IPS DF 4.7 (cell line): ENCODE data around the gene TXNRD2.
"Not testable (repeated sequence)": the region's sequence is repeated elsewhere in the genome, so short reads cannot be mapped to it uniquely, and the experiment has no call there.

ENCODE experiments used
- DNase-seq: peaks from one replicate; pipeline ENCODE4 v3.0.0-alpha.2; 2013; ENCODE audit warnings: low spot score; ENCODE audit errors: extremely low read depth

The TXNRD2 gene

DNA sequence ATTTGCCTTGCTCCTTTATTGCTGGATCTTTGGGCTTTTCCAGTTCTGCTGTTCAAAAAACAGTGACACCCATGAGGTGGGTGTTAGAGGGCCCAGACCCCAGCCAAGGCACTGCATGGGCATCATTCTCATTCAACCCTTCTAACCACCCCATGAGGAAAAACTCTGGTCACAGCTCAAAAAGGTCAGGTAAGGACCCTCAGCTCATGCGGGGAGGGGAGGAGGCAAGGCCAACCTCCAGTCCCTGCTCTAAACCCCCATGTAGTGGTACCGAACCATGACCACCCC, 94.3 kb downstream of the TXNRD2 start:
- no peak for DNase-seq

GRCh38 chr22:19846620-19847344, 94.8 kb downstream of the TXNRD2 start:
- no peak for DNase-seq

GRCh38 chr22:19845054-19845722, 96.4 kb downstream of the TXNRD2 start:
- no peak for DNase-seq

DNA sequence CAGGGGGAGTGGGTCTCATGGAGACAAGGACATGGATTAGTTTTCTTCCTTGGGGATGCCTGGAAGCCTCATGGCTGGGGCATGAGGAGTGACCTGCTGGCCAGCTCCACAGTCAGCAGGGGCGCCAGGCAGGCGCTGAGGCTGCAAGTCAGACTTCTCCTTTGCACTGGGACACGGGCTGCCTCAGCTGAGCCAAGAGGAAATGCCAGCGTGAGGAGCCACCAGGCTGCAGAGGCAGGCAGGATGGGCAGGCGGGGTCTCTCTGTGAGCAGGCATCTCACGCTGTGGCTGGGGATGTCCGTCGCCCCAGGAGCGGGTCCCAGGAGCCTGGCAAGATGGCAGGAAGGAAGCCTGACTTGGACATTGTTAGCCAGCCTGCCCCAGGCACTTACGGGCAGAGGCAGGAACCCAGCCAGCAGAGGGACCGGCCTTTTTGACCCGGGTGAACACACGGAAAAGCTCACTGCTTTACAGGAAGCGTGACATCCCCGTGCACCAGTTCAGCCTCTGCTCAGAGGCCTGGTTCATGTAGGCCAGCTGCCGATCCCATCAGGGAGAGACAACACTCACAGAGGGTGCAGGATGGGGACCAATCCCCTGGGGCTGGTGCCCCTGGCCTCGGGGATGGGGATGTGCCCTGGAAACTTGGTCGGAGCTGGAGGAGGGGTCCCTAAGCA, 97.1 kb downstream of the TXNRD2 start:
- DNase-seq, result no peak

GRCh38 chr22:19843857-19844376, 97.7 kb downstream of the TXNRD2 start:
- DNase-seq, result no peak

- no peak for DNase-seq
These were observed 98.3 kb downstream of the TXNRD2 start for GRCh38 chr22:19843107-19843856.

DNA sequence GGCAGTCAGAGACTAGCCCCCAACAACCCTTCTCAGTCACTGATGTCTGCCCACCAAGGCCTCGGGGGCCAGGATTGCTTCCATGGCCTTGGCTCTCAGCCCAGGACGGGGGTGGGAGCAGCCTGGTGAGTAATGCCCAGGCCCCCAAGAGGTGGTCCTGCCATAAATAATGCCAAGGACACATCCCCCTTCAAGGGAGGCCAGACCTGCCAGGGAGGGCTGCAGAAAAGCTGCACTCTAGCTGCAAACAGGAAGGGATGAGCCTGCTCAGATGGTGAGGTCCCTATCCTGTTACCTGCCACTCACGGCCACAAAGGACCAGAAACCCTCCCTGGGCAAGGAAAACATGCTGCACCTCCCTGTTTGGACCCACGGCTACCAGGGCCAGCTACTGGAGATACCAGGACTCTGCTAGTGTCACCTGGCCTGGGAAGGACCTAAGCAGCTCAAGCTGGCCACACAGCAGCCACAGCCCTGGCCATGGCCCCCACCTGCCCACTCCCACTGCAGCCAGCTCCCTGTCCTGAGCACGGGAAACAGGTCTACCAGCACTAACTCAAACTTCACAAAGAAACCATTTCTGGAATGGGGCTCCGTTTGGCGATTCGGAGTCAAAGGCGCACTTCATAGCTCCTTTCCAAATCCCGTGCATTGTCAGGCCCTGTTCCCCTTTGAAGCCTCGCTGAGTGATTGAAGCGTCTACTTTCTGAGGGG, 99.1 kb downstream of the TXNRD2 start:
- no peak for DNase-seq

DNA sequence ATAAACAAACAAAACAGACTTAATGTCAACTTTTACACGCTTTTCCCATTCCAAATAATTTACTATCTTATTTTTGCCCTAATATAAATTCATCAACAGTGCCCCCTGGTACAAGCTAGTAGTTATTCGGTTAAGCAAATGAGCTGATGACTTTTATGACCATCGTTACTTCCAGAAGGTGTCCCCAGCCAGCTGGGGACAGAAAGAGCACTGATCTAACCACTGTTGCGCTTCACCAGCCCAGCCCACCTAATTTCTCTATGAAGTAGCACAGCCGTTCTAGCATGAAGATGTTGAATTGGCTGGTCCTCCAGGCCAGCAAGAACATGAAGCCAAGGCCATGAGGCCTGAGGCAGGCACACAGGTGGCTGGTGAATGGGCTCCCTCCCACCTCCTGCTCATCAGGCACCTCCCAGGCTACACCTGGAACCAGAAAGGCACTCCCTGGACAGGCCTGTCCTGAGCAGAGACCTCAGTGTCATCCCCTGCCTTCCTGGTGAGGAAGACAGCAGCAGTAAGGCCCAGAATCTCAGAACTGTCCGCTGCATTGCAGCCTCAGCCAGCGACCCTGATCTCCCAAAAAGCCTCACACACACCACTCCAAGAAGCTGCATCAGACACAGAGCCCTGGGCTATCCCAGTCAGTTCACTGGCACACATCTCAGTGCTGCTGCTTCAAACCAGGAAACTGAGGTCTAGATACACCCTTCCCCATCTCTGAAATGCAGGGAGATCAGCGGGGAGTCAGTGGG, 99.8 kb downstream of the TXNRD2 start:
- no peak for DNase-seq

GRCh38 chr22:19840955-19841640, 100.5 kb downstream of the TXNRD2 start:
- no peak for DNase-seq

- DNase-seq, result no peak
These were observed 101.6 kb downstream of the TXNRD2 start for GRCh38 chr22:19840059-19840458.

DNA sequence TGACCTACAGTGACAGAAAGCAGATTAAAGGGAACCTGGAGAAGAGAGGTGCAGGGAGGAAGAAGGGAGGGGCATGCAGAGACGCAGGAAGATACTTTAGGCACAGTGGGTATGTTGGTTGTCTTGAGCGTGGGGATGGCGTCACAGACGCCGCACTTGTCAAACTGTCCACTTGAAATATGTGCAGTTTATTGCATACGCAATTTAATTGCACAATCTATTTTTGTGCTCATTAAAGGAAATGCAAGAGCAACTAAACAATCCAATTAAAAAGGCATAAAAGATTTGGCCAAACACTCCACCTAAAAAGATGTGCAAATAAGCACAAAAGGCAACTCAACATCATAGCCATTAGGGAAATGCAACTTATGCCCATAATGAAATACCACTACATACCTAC, 103.7 kb downstream of the TXNRD2 start:
- no peak for DNase-seq

DNA sequence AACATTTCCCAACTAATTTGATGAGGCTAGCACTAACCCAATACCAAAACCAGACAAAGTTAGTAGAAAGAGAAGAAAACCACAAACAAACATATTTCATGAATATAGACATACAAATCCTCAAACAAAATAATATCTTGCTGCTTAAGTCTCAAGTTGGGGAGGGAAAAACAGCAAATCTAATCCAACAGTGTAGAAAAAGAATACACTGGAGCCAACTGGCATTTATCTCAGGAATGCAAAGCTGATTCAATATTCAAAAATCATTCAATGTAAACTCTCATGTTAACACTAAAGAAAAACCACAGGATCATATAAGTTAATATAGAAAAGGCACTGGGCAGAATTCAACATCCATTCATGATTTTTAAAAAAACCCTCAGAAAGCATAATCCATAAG, 105.1 kb downstream of the TXNRD2 start:
- no peak for DNase-seq

GRCh38 chr22:19834599-19834998, 107.0 kb downstream of the TXNRD2 start:
- no peak for DNase-seq

- not testable (repeated sequence) for DNase-seq
These were observed 108.3 kb downstream of the TXNRD2 start for GRCh38 chr22:19833327-19833726.

- no peak for DNase-seq
These were observed 109.0 kb downstream of the TXNRD2 start for GRCh38 chr22:19832476-19833108.

- not testable (repeated sequence) for DNase-seq
These were observed 109.6 kb downstream of the TXNRD2 start for GRCh38 chr22:19831979-19832378.

DNA sequence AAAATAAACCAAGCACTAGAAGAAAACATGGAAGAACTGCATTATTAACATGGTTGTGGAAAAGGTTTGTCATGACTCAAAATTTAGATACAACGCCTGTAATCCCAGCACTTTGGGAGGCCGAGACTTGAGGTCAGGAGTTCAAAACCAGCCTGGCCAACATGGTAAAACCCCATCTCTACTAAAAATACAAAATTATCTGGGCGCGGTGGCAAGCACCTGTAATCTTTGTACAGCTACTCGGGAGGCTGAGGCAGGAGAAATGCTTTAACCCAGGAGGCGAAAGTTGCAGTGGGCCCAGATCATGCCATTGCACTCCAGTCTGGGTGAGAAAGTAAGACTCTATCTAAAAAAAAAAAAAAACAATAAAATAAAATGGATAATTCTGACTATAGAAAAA, 110.6 kb downstream of the TXNRD2 start:
- no peak for DNase-seq

- no peak for DNase-seq
These were observed 113.6 kb downstream of the TXNRD2 start for GRCh38 chr22:19828035-19828401.

GRCh38 chr22:19827341-19828034, 114.1 kb downstream of the TXNRD2 start:
- DNase-seq, result no peak
